ENCODE measurements around the gene HGFAC. TPM values are rescaled to one million over a fixed set of nuclear protein-coding genes. Genes with fewer than 3 reads are reported as not detected.

HGFAC gene
- total RNA-seq, 1 donor from 2014 or later: not detected

DNA sequence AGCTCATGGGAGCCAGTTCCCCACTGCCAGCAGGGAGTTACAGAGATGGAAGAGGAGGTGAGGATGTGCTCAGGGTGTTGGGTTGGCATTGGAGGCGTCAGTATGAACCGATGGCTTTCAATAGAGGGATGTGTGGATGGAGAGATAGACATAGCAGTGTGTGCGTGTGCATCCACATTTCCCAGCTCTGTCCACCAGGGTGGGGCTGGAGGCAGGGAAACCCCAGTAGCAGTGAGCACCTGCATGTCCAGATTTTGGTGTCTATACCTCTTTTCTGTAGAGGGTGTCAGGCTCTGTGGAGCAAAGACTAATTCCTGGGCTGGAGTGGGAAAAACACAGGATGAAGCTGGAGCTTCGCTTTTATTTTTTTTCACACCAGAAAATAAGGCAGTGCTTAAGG is 37.2 kb upstream of the HGFAC start:
- no peaks in the 10 kb centered on the region for H3K36me3 ChIP-seq
- no peak overlapping the region for H3K27ac ChIP-seq
- DNase-seq (ENCODE audit: extremely low spot score in 2 of 2): no peak
- H3K9me3 ChIP-seq: no peaks in the 10 kb centered on the region
- no peak overlapping the region for H3K4me3 ChIP-seq
- H3K27me3 ChIP-seq: no peaks in the 10 kb centered on the region
- intact Hi-C loops (cut with DNase I): no loop called here
- TF ChIP-seq POLR2AphosphoS5 (IDR thresholded peaks at IDR 0.05; ENCODE audit: insufficient read depth in 1 of 2, low read depth in 1 of 2) (no peak), POLR2A (IDR thresholded peaks at IDR 0.05) (no peak)
- TF ChIP-seq, protein P1, sequence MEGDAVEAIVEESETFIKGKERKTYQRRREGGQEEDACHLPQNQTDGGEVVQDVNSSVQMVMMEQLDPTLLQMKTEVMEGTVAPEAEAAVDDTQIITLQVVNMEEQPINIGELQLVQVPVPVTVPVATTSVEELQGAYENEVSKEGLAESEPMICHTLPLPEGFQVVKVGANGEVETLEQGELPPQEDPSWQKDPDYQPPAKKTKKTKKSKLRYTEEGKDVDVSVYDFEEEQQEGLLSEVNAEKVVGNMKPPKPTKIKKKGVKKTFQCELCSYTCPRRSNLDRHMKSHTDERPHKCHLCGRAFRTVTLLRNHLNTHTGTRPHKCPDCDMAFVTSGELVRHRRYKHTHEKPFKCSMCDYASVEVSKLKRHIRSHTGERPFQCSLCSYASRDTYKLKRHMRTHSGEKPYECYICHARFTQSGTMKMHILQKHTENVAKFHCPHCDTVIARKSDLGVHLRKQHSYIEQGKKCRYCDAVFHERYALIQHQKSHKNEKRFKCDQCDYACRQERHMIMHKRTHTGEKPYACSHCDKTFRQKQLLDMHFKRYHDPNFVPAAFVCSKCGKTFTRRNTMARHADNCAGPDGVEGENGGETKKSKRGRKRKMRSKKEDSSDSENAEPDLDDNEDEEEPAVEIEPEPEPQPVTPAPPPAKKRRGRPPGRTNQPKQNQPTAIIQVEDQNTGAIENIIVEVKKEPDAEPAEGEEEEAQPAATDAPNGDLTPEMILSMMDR (IDR thresholded peaks at IDR 0.05): no peak
- H3K4me1 ChIP-seq: peaks cover 12% of the 10 kb centered on the region

DNA sequence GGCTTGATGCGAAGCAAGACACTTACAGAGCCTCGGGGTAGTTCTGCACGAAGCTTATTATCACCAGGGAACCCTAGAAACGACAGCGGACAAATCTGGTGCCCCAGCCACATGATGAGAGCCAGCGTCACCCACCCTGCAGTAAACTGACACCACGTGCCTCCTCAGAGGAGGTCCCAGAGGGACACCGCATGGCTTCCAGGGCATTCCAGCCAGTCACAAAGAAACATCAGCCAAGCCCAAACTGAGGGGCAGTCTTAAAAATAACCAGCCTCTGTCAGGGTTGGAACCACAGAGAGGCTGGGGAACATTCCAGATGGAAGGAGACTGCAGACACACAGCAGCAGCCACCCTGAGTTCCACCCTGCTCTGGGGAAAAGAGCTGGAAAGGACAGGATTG is 36.6 kb upstream of the HGFAC start:
- no peaks in the 10 kb centered on the region for H3K36me3 ChIP-seq
- intact Hi-C loops (cut with DNase I): no loop called here
- DNase-seq (ENCODE audit: extremely low spot score in 2 of 2): no peak

DNA sequence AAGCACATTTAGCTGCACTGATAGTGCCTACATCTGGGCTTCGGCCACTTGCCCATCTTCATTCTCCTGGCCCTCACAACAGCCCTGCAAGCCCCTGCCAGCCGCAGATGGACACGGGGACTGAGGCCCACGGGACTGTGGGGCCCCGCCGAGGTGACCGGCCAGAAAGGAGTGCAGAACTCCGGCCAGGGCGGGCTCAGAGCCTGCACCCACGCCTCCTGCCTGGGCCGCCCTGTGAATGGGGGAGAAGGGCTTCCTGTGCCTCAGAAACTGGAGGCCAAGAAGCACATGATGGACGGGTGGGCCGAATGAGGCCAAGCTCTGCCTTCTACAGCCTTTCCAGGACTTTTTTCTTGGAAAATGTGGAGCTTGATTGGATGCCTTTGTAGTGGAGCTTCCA is 35.7 kb upstream of the HGFAC start:
- intact Hi-C loops (cut with DNase I): no loop called here
- no peaks in the 10 kb centered on the region for H3K27me3 ChIP-seq
- TF ChIP-seq, protein P1 (IDR thresholded peaks at IDR 0.05): no peak
- TF ChIP-seq POLR2A (IDR thresholded peaks at IDR 0.05): no peak
- TF ChIP-seq POLR2AphosphoS5 (IDR thresholded peaks at IDR 0.05; ENCODE audit: insufficient read depth in 1 of 2, low read depth in 1 of 2): no peak
- peaks cover 12% of the 10 kb centered on the region for H3K4me1 ChIP-seq
- no peak for DNase-seq (ENCODE audit: extremely low spot score in 2 of 2)
- no peaks in the 10 kb centered on the region for H3K36me3 ChIP-seq
- no peak overlapping the region for H3K4me3 ChIP-seq
- no peaks in the 10 kb centered on the region for H3K9me3 ChIP-seq
- no peak overlapping the region for H3K27ac ChIP-seq

More for the DNA sequence above, 36.6 kb upstream of the HGFAC start:
- peaks cover 12% of the 10 kb centered on the region for H3K4me1 ChIP-seq
- TF ChIP-seq POLR2A (IDR thresholded peaks at IDR 0.05): no peak
- TF ChIP-seq POLR2AphosphoS5 (IDR thresholded peaks at IDR 0.05; ENCODE audit: insufficient read depth in 1 of 2, low read depth in 1 of 2): no peak
- TF ChIP-seq, protein P1 (IDR thresholded peaks at IDR 0.05): no peak
- H3K9me3 ChIP-seq: no peaks in the 10 kb centered on the region
- H3K4me3 ChIP-seq: no peak overlapping the region
- no peak overlapping the region for H3K27ac ChIP-seq
- no peaks in the 10 kb centered on the region for H3K27me3 ChIP-seq

DNA sequence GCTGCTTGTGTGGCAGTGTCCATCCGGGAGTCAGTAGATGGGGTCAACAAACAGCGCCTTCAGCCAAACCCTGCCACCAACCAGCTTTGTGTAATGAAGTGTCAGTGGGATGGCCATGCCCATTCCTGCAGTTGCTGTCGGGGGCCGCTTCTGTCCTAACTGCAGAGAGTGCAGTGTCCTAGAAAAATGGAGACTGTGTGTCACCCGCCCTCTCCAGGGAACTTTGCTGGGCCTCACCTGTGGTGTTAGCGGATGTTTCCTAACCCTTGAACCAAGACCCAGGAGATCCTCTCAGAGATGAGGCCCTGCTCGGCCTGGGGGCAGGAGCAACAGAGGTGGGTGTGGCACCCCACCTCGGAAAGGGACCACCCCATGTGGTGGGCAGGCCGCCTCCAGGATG is 35.3 kb upstream of the HGFAC start:
- intact Hi-C loops (cut with DNase I): no loop called here
- DNase-seq (ENCODE audit: extremely low spot score in 2 of 2): no peak
- Histone ChIP-seq H3K36me3 (no peaks in the 10 kb centered on the region), H3K9me3 (no peaks in the 10 kb centered on the region), H3K4me1 (peaks cover 12% of the 10 kb centered on the region), H3K27ac (no peak overlapping the region), H3K27me3 (no peaks in the 10 kb centered on the region), H3K4me3 (no peak overlapping the region)
- TF ChIP-seq, protein P1 (IDR thresholded peaks at IDR 0.05): no peak
- TF ChIP-seq POLR2A (IDR thresholded peaks at IDR 0.05): no peak
- no peak for TF ChIP-seq POLR2AphosphoS5 (IDR thresholded peaks at IDR 0.05; ENCODE audit: insufficient read depth in 1 of 2, low read depth in 1 of 2)

DNA sequence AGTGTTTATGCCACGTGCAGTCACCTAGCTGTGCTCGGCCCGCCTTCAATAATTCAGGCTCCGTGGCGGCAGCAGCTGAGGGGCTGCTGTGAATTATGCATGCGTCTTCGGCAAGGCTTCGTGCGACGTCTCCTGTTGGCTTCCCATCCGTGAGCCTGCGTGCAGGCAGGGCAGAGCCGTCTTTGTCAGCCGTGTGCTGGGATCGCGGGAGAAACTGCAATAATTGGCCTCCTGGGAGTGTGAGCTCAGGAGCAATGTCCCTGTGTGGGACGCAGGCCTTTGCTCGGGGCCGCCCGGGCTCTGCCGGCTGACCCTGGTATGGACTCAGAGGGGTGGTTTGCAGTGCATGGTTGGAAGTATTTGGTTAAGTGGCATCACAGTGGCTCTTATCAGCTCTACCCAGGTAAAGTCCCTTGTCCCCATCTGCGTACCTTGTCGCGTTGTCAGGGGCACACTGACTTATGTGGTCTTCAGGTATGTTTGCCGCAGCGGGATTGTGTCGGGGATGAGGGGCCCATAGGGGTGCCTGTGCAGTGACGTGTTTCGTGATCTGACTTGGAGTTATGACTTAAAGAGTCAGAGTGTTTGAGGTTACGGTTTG is 34.5 kb upstream of the HGFAC start:
- DNase-seq (ENCODE audit: extremely low spot score in 2 of 2): no peak
- no peak for TF ChIP-seq POLR2AphosphoS5 (IDR thresholded peaks at IDR 0.05; ENCODE audit: insufficient read depth in 1 of 2, low read depth in 1 of 2)
- TF ChIP-seq, protein P1 (IDR thresholded peaks at IDR 0.05): no peak
- TF ChIP-seq POLR2A (IDR thresholded peaks at IDR 0.05): no peak
- Histone ChIP-seq H3K27ac (no peak overlapping the region), H3K4me3 (no peak overlapping the region), H3K9me3 (no peaks in the 10 kb centered on the region), H3K4me1 (peaks cover 12% of the 10 kb centered on the region), H3K27me3 (no peaks in the 10 kb centered on the region), H3K36me3 (no peaks in the 10 kb centered on the region)
- intact Hi-C loops (cut with DNase I): no loop called here
